ENCODE measurements around the gene KCNMB4.

Gene KCNMB4

DNA sequence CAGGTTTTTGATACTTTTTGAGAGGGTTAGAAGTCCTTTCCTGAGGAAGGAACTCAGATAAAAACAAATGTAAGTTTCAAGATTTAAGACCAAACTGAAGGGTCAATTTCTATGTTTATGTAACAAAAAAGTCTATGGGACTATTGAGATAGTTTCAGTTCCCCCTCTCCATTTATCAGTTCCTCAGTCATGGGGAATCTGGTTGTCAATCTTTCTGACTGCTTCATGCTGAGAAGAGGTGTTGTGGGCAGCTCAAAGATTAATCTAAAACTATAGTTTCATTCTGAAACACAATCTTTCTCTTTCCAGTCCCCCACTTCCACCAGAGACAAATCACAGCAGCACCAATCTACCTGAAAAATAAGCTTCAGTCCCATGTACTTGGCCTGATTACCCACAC is 93.7 kb downstream of the KCNMB4 start:
- H3K27me3 ChIP-seq (ENCODE audit: control insufficient read depth in 2 of 2, insufficient read depth in 2 of 2, low read length in 2 of 2), result no peaks in the 10 kb centered on the region
- H3K36me3 ChIP-seq (ENCODE audit: control insufficient read depth in 2 of 2, insufficient read depth in 2 of 2, low read length in 2 of 2), result no peaks in the 10 kb centered on the region
- peaks cover 3 to 4% of the 10 kb centered on the region in 2 donors for H3K9me3 ChIP-seq (ENCODE audit: control insufficient read depth in 2 of 2, low read length in 2 of 2)
- H3K4me3 ChIP-seq (ENCODE audit: low read length in 2 of 2), result no peak overlapping the region
- H3K9ac ChIP-seq (ENCODE audit: low read depth in 1 of 2, low read length in 2 of 2), result no peak overlapping the region
- no peak overlapping the region for H3K27ac ChIP-seq (ENCODE audit: low read depth in 2 of 2, low read length in 2 of 2)
- no peaks in the 10 kb centered on the region for H3K4me1 ChIP-seq (ENCODE audit: control insufficient read depth in 2 of 2, insufficient read depth in 2 of 2, low read length in 2 of 2)

DNA sequence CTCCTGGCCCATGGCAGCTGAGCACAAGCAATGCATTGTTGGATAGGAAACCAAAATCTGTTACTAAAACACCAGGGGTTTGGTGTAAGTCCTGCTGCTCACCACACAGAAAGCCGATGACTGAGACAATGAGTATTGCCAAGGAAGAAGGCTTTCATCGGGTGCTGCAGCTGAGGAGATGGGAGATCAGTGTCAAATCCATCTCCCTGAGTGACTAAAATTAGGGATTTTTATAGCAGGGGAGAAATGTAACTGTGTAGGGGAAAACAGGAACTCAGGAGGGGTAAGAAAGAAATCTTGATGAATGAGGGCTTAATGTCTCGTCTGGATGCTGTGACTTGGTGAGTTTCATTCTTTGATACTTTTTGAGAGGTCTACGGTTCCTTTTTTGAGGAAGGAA is 97.9 kb downstream of the KCNMB4 start:
- Histone ChIP-seq H3K9me3 (ENCODE audit: control insufficient read depth in 2 of 2, low read length in 2 of 2) (peaks cover 3 to 4% of the 10 kb centered on the region in 2 donors), H3K4me1 (ENCODE audit: control insufficient read depth in 2 of 2, insufficient read depth in 2 of 2, low read length in 2 of 2) (no peaks in the 10 kb centered on the region), H3K27ac (ENCODE audit: low read depth in 2 of 2, low read length in 2 of 2) (no peak overlapping the region), H3K4me3 (ENCODE audit: low read length in 2 of 2) (no peak overlapping the region), H3K36me3 (ENCODE audit: control insufficient read depth in 2 of 2, insufficient read depth in 2 of 2, low read length in 2 of 2) (no peaks in the 10 kb centered on the region), H3K9ac (ENCODE audit: low read depth in 1 of 2, low read length in 2 of 2) (no peak overlapping the region), H3K27me3 (ENCODE audit: control insufficient read depth in 2 of 2, insufficient read depth in 2 of 2, low read length in 2 of 2) (no peaks in the 10 kb centered on the region)

DNA sequence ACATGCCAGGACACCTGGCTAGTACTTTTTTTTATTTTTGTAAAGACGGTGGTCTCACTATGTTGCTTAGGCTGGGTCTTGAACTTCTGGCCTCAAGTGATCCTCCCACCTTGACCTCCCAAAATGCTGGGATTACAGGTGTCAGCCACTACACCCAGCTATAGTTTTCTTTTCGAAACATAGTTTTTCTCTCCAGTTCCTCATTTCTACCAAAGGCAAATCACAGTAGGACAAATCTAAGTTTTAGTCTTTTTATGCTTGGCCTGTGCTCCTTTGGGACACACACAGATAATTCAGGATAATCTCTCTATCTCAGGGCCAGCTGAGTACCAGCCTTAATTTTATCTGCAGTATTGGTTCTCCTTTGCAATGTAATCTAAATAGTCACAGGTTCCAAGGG is 100.7 kb downstream of the KCNMB4 start:
- H3K27me3 ChIP-seq (ENCODE audit: control insufficient read depth in 2 of 2, insufficient read depth in 2 of 2, low read length in 2 of 2), result no peaks in the 10 kb centered on the region
- H3K4me3 ChIP-seq (ENCODE audit: low read length in 2 of 2), result no peak overlapping the region
- peaks cover 3 to 4% of the 10 kb centered on the region in 2 donors for H3K9me3 ChIP-seq (ENCODE audit: control insufficient read depth in 2 of 2, low read length in 2 of 2)
- no peaks in the 10 kb centered on the region for H3K36me3 ChIP-seq (ENCODE audit: control insufficient read depth in 2 of 2, insufficient read depth in 2 of 2, low read length in 2 of 2)
- no peaks in the 10 kb centered on the region for H3K4me1 ChIP-seq (ENCODE audit: control insufficient read depth in 2 of 2, insufficient read depth in 2 of 2, low read length in 2 of 2)
- H3K9ac ChIP-seq (ENCODE audit: low read depth in 1 of 2, low read length in 2 of 2), result no peak overlapping the region
- H3K27ac ChIP-seq (ENCODE audit: low read depth in 2 of 2, low read length in 2 of 2), result no peak overlapping the region

DNA sequence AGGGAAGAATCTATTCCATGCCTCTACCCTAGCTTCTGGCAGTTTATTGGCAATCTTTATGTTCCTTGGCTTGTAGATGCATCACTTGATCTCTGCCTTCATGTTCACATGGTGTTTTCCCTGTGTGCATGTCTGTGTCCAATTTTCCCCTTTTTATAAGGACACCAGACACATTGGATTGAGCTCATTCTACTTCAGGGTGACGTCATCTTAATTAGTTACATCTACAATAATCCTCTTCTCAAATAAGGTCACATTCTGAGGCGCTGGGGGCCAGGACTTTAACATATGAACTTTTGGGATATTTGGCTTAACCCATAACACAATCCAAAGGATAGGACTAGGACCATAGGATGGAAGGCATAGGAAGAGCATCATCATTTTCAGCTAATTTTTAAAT is 101.4 kb downstream of the KCNMB4 start:
- Histone ChIP-seq H3K9ac (ENCODE audit: low read depth in 1 of 2, low read length in 2 of 2) (no peak overlapping the region), H3K27me3 (ENCODE audit: control insufficient read depth in 2 of 2, insufficient read depth in 2 of 2, low read length in 2 of 2) (no peaks in the 10 kb centered on the region), H3K9me3 (ENCODE audit: control insufficient read depth in 2 of 2, low read length in 2 of 2) (peaks cover 3 to 4% of the 10 kb centered on the region in 2 donors), H3K36me3 (ENCODE audit: control insufficient read depth in 2 of 2, insufficient read depth in 2 of 2, low read length in 2 of 2) (no peaks in the 10 kb centered on the region), H3K4me1 (ENCODE audit: control insufficient read depth in 2 of 2, insufficient read depth in 2 of 2, low read length in 2 of 2) (no peaks in the 10 kb centered on the region), H3K27ac (ENCODE audit: low read depth in 2 of 2, low read length in 2 of 2) (no peak overlapping the region), H3K4me3 (ENCODE audit: low read length in 2 of 2) (no peak overlapping the region)

DNA sequence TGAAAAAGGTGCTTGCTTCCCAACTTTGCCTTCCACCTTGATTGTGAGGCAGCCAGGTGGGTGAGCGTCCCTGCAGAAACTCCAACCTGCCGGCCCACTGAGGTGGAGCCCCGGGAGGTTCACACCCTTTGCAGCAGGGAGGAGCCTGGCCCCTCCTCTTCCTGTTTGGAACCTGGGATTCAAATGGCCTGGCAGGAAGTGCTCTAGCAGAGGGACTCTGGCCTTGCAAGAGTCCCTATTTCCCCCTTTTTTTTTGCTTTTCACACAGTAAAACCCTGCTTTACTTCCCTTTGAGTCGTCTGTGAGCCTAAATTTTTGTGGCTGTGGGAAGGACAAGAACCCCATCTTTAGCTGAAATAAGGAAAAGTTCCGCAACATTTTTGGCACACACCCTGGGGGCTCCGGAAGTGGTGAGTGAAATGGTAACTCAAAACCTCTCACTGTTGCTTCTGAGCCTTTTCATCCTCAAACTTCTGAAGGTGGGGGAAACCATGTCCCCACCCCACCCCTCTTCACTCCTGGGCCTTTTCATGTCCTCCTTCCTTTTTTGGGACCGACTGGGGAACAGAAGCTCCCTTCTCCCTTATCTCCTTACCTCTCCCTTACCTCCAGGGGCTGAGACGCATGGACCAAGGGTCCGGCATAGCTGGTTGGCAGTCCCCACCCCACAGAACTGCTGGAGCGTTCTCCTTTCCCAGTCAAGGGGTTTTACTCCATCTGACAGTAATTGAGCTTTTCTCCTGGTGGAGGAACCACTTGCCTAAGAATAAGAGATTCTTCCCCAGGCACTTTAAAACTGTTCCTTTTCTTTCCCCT is 102.0 kb downstream of the KCNMB4 start:
- no peak overlapping the region for H3K9ac ChIP-seq (ENCODE audit: low read depth in 1 of 2, low read length in 2 of 2)
- H3K4me1 ChIP-seq (ENCODE audit: control insufficient read depth in 2 of 2, insufficient read depth in 2 of 2, low read length in 2 of 2), result no peaks in the 10 kb centered on the region
- H3K36me3 ChIP-seq (ENCODE audit: control insufficient read depth in 2 of 2, insufficient read depth in 2 of 2, low read length in 2 of 2), result no peaks in the 10 kb centered on the region
- H3K4me3 ChIP-seq (ENCODE audit: low read length in 2 of 2), result peak overlapping the region in 1 of 2 donors; percentile 52
- H3K9me3 ChIP-seq (ENCODE audit: control insufficient read depth in 2 of 2, low read length in 2 of 2), result peaks cover 2 to 3% of the 10 kb centered on the region in 2 donors
- no peaks in the 10 kb centered on the region for H3K27me3 ChIP-seq (ENCODE audit: control insufficient read depth in 2 of 2, insufficient read depth in 2 of 2, low read length in 2 of 2)
- peak overlapping the region in 1 of 2 donors; percentile 9 for H3K27ac ChIP-seq (ENCODE audit: low read depth in 2 of 2, low read length in 2 of 2)

DNA sequence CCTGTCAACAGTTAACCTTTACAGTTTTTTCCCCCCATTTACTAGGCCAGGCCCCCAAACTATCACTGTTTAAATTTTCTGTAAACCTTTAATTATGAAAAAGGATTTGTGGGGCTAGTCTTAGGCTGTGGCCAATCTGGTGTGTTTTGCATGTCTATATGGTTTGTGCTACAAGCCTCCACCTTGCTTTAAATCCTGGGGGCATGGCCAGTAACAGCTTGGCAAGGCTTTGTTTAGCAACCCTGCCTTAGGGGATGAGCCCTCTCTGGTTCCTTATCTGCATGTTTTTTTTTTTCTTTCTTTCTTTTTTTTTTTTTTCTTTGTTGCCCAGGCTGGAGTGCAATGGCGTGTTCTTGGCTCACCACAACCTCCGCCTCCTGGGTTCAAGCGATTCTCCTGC is 102.7 kb downstream of the KCNMB4 start:
- Histone ChIP-seq H3K4me1 (ENCODE audit: control insufficient read depth in 2 of 2, insufficient read depth in 2 of 2, low read length in 2 of 2) (no peaks in the 10 kb centered on the region), H3K9ac (ENCODE audit: low read depth in 1 of 2, low read length in 2 of 2) (no peak overlapping the region), H3K9me3 (ENCODE audit: control insufficient read depth in 2 of 2, low read length in 2 of 2) (no peaks in the 10 kb centered on the region), H3K27me3 (ENCODE audit: control insufficient read depth in 2 of 2, insufficient read depth in 2 of 2, low read length in 2 of 2) (no peaks in the 10 kb centered on the region), H3K27ac (ENCODE audit: low read depth in 2 of 2, low read length in 2 of 2) (no peak overlapping the region), H3K4me3 (ENCODE audit: low read length in 2 of 2) (peak overlapping the region in 1 of 2 donors; percentile 52), H3K36me3 (ENCODE audit: control insufficient read depth in 2 of 2, insufficient read depth in 2 of 2, low read length in 2 of 2) (no peaks in the 10 kb centered on the region)

DNA sequence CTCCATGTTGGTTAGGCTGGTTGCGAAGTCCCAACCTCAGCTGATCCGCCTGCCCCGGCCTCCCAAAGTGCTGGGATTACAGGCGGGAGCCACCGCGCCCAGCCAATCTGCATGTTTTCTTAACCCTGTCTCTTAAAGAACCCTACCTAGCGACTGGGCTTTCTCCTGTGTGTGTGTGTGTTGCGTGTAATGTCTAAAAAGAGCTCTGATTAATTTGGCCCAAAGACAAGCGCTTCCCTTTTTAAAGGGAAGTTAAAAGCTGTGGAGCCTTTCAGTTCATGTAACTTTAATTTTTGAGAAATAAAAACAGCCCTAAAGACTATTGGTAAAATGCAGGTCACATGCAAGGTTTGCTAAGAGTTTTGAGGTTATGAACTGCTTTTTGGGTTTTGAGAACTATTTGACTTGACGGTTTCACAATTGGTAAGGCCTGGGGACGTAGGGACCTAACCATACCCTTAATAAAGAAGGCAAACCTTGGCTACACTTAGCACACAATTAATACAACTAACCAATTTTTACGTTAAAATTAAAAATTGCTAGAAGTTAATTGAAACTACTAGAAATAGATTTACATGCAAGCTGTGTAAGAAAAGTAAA is 103.2 kb downstream of the KCNMB4 start:
- Histone ChIP-seq H3K27me3 (ENCODE audit: control insufficient read depth in 2 of 2, insufficient read depth in 2 of 2, low read length in 2 of 2) (no peaks in the 10 kb centered on the region), H3K36me3 (ENCODE audit: control insufficient read depth in 2 of 2, insufficient read depth in 2 of 2, low read length in 2 of 2) (no peaks in the 10 kb centered on the region), H3K4me3 (ENCODE audit: low read length in 2 of 2) (no peak overlapping the region), H3K9me3 (ENCODE audit: control insufficient read depth in 2 of 2, low read length in 2 of 2) (no peaks in the 10 kb centered on the region), H3K27ac (ENCODE audit: low read depth in 2 of 2, low read length in 2 of 2) (no peak overlapping the region), H3K9ac (ENCODE audit: low read depth in 1 of 2, low read length in 2 of 2) (no peak overlapping the region), H3K4me1 (ENCODE audit: control insufficient read depth in 2 of 2, insufficient read depth in 2 of 2, low read length in 2 of 2) (no peaks in the 10 kb centered on the region)

DNA sequence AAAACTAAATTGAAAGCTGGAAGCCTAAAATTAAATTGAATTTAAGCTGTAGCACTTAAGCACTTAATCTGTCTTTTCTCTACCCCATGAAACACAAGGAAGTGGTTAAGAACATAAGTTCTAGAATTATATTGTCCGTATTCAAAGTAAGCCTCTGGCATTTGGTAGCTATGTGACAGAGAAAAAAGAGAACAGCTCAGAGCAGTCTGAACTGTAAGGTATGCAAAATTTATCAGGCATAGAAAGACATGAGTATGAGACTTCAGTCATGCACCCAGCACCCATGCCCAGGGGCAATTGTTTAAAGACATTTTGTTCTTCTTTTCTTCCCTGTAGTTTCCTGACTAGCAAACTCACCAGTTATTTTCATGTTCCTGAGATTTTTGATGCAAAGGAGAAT is 116.7 kb downstream of the KCNMB4 start:
- Histone ChIP-seq H3K9me3 (ENCODE audit: control insufficient read depth in 2 of 2, low read length in 2 of 2) (no peaks in the 10 kb centered on the region), H3K27me3 (ENCODE audit: control insufficient read depth in 2 of 2, insufficient read depth in 2 of 2, low read length in 2 of 2) (no peaks in the 10 kb centered on the region), H3K4me1 (ENCODE audit: control insufficient read depth in 2 of 2, insufficient read depth in 2 of 2, low read length in 2 of 2) (no peaks in the 10 kb centered on the region), H3K27ac (ENCODE audit: low read depth in 2 of 2, low read length in 2 of 2) (no peak overlapping the region), H3K36me3 (ENCODE audit: control insufficient read depth in 2 of 2, insufficient read depth in 2 of 2, low read length in 2 of 2) (no peaks in the 10 kb centered on the region), H3K9ac (ENCODE audit: low read depth in 1 of 2, low read length in 2 of 2) (no peak overlapping the region), H3K4me3 (ENCODE audit: low read length in 2 of 2) (no peak overlapping the region)

All from mucosa of rectum (tissue), 2 donors.